ENCODE measurements around the gene LZTS3. TPM values are rescaled to one million over a fixed set of nuclear protein-coding genes. Genes with fewer than 3 reads are reported as not detected.

LZTS3 gene
- total RNA-seq, 1 donor from 2014 or later: 12.0 TPM

Other genes with a start within 250 kb of the LZTS3 start
- not detected for gene GNRH2, start 129.9 kb downstream of the LZTS3 start, total RNA-seq
- 36.0 TPM for gene MRPS26, start 127.5 kb downstream of the LZTS3 start, total RNA-seq
- gene OXT, start 101.9 kb downstream of the LZTS3 start, total RNA-seq: not detected
- not detected for gene AVP, start 88.8 kb downstream of the LZTS3 start, total RNA-seq
- 17.8 TPM for gene FASTKD5, start 13.7 kb downstream of the LZTS3 start, total RNA-seq
- gene UBOX5, start 13.7 kb downstream of the LZTS3 start, total RNA-seq: 1.9 TPM
- gene DDRGK1, start 31.1 kb upstream of the LZTS3 start, total RNA-seq: 22.6 TPM
- gene ITPA, start 35.9 kb upstream of the LZTS3 start, total RNA-seq: 36.3 TPM
- gene SLC4A11, start 65.6 kb upstream of the LZTS3 start, total RNA-seq: not detected
- 36.0 TPM for gene DNAAF9, start 234.1 kb upstream of the LZTS3 start, total RNA-seq

Data from occipital lobe (tissue), 1 donor.